Parathyroid adenoma (tissue), 2 donors: ENCODE results near the gene SPSB2.

ENCODE experiments used
- H2AFZ ChIP-seq: fragments of 300-600 bp; sonication (generic); one replicate; pipeline ENCODE4 v1.7.0; 2017; ENCODE audit warnings: antibody characterized with exemption, mild to moderate bottlenecking
- H3K27ac ChIP-seq: fragments of 300-600 bp; sonication (generic); one replicate; pipeline ENCODE4 v1.7.0; 2017
- H3K27me3 ChIP-seq: fragments of 300-600 bp; sonication (generic); one replicate; pipeline ENCODE4 v1.7.0; 2017; ENCODE audit warnings: low read length; ENCODE audit not compliant: control insufficient read depth, insufficient read depth
- H3K36me3 ChIP-seq: fragments of 300-600 bp; sonication (generic); one replicate; pipeline ENCODE4 v1.7.0; 2017; ENCODE audit warnings: low read length; ENCODE audit not compliant: control insufficient read depth, insufficient read depth
- H3K4me1 ChIP-seq: fragments of 300-600 bp; sonication (generic); one replicate; pipeline ENCODE4 v1.7.0; 2017; ENCODE audit warnings: control low read depth
- H3K4me2 ChIP-seq: fragments of 300-600 bp; sonication (generic); one replicate; pipeline ENCODE4 v1.7.0; 2017; ENCODE audit warnings: low read length
- H3K4me3 ChIP-seq: fragments of 300-600 bp; sonication (generic); one replicate; pipeline ENCODE4 v1.7.0; 2017; ENCODE audit warnings: low read depth, low read length
- H3K79me2 ChIP-seq: fragments of 300-600 bp; sonication (generic); one replicate; pipeline ENCODE4 v1.7.0; 2017; ENCODE audit warnings: control low read depth
- H3K9ac ChIP-seq: fragments of 300-600 bp; sonication (generic); one replicate; pipeline ENCODE4 v1.7.0; 2017; ENCODE audit warnings: mild to moderate bottlenecking
- H3K9me3 ChIP-seq: fragments of 300-600 bp; sonication (generic); one replicate; pipeline ENCODE4 v1.7.0; 2017; ENCODE audit warnings: low read length; ENCODE audit not compliant: control insufficient read depth
- CTCF ChIP-seq: fragments of 300-600 bp; sonication (generic); IDR thresholded peaks from one replicate; pipeline ENCODE4 v1.7.0; 2017; ENCODE audit warnings: antibody characterized with exemption, mild to moderate bottlenecking
- donor health status: primary hyperparathyroidism.

The SPSB2 gene

GRCh38 chr12:6849976-6850560 is 23.0 kb downstream of the SPSB2 start:
- Histone ChIP-seq H3K4me1 (peaks cover 17% of the 10 kb centered on the region), H3K27me3 (no peaks in the 10 kb centered on the region), H3K9ac (no peak overlapping the region), H3K79me2 (peaks cover 16% of the 10 kb centered on the region), H3K36me3 (no peaks in the 10 kb centered on the region), H3K27ac (no peak overlapping the region), H3K4me2 (no peak overlapping the region), H3K9me3 (no peaks in the 10 kb centered on the region), H2AFZ (no peak overlapping the region), H3K4me3 (no peak overlapping the region)
- TF ChIP-seq CTCF: no peak

GRCh38 chr12:6849427-6849826 is 23.7 kb downstream of the SPSB2 start:
- H3K4me3 ChIP-seq: no peak overlapping the region
- H3K79me2 ChIP-seq: peaks cover 11% of the 10 kb centered on the region
- no peak overlapping the region for H3K27ac ChIP-seq
- H2AFZ ChIP-seq: no peak overlapping the region
- no peaks in the 10 kb centered on the region for H3K36me3 ChIP-seq
- peaks cover 17% of the 10 kb centered on the region for H3K4me1 ChIP-seq
- no peak overlapping the region for H3K4me2 ChIP-seq
- H3K9me3 ChIP-seq: no peaks in the 10 kb centered on the region
- no peaks in the 10 kb centered on the region for H3K27me3 ChIP-seq
- no peak overlapping the region for H3K9ac ChIP-seq
- no peak for TF ChIP-seq CTCF

- Histone ChIP-seq H3K36me3 (no peaks in the 10 kb centered on the region), H3K4me3 (no peak overlapping the region), H3K27ac (no peak overlapping the region), H3K27me3 (no peaks in the 10 kb centered on the region), H3K79me2 (peaks cover 2% of the 10 kb centered on the region), H3K9ac (no peak overlapping the region), H3K4me1 (peaks cover 6% of the 10 kb centered on the region), H3K4me2 (no peak overlapping the region), H2AFZ (no peak overlapping the region), H3K9me3 (no peaks in the 10 kb centered on the region)
- no peak for TF ChIP-seq CTCF
Measured at GRCh38 chr12:6847676-6848075, 25.4 kb downstream of the SPSB2 start.

- Histone ChIP-seq H3K27ac (no peak overlapping the region), H2AFZ (no peak overlapping the region), H3K9ac (no peak overlapping the region), H3K4me1 (peaks cover 5% of the 10 kb centered on the region), H3K4me2 (no peak overlapping the region), H3K4me3 (no peak overlapping the region), H3K27me3 (no peaks in the 10 kb centered on the region), H3K9me3 (no peaks in the 10 kb centered on the region), H3K36me3 (no peaks in the 10 kb centered on the region), H3K79me2 (peaks cover 2% of the 10 kb centered on the region)
- no peak for TF ChIP-seq CTCF
Measured at GRCh38 chr12:6846316-6846869, 26.7 kb downstream of the SPSB2 start.

- H2AFZ ChIP-seq: no peak overlapping the region
- no peaks in the 10 kb centered on the region for H3K27me3 ChIP-seq
- H3K4me2 ChIP-seq: no peak overlapping the region
- no peak overlapping the region for H3K4me3 ChIP-seq
- no peaks in the 10 kb centered on the region for H3K9me3 ChIP-seq
- no peaks in the 10 kb centered on the region for H3K36me3 ChIP-seq
- no peak for TF ChIP-seq CTCF
- peaks cover 2% of the 10 kb centered on the region for H3K79me2 ChIP-seq
- no peak overlapping the region for H3K9ac ChIP-seq
- H3K27ac ChIP-seq: no peak overlapping the region
- H3K4me1 ChIP-seq: no peaks in the 10 kb centered on the region
Measured at GRCh38 chr12:6845395-6845794, 27.7 kb downstream of the SPSB2 start.
